Measurements from ENCODE around the gene PTBP3.

DNA sequence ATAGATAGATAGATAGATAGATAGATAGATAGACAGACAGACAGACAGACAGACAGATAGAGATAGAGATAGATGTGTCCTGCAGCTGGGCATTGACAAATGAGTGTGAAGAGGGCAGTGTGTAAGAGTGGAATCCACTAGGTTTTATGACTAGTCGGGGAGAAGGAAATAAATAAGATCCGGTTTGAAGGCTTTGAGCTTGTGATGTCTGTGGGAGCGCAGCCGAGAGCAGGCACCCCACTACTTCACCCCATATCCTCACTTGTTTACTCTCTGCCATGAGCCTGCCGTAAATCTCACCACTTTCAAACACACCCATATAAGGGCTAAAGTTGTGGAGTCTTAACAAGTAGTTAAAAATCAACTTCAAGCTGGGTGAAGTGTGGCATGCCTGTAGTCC is 156.9 kb downstream of the PTBP3 start:
- TF ChIP-seq, protein P1, sequence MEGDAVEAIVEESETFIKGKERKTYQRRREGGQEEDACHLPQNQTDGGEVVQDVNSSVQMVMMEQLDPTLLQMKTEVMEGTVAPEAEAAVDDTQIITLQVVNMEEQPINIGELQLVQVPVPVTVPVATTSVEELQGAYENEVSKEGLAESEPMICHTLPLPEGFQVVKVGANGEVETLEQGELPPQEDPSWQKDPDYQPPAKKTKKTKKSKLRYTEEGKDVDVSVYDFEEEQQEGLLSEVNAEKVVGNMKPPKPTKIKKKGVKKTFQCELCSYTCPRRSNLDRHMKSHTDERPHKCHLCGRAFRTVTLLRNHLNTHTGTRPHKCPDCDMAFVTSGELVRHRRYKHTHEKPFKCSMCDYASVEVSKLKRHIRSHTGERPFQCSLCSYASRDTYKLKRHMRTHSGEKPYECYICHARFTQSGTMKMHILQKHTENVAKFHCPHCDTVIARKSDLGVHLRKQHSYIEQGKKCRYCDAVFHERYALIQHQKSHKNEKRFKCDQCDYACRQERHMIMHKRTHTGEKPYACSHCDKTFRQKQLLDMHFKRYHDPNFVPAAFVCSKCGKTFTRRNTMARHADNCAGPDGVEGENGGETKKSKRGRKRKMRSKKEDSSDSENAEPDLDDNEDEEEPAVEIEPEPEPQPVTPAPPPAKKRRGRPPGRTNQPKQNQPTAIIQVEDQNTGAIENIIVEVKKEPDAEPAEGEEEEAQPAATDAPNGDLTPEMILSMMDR (IDR thresholded peaks at IDR 0.05) = no peak
- TF ChIP-seq POLR2AphosphoS5 (IDR thresholded peaks at IDR 0.05; ENCODE audit: insufficient read depth in 1 of 2, low read depth in 1 of 2) (no peak), POLR2A (IDR thresholded peaks at IDR 0.05) (no peak)

All from vagina (tissue), 2 donors.